ENCODE results near the gene BTBD9.

GRCh38 chr6:38345586-38345985 lies 294.1 kb downstream of the BTBD9 start:
- TF ChIP-seq, protein P1, sequence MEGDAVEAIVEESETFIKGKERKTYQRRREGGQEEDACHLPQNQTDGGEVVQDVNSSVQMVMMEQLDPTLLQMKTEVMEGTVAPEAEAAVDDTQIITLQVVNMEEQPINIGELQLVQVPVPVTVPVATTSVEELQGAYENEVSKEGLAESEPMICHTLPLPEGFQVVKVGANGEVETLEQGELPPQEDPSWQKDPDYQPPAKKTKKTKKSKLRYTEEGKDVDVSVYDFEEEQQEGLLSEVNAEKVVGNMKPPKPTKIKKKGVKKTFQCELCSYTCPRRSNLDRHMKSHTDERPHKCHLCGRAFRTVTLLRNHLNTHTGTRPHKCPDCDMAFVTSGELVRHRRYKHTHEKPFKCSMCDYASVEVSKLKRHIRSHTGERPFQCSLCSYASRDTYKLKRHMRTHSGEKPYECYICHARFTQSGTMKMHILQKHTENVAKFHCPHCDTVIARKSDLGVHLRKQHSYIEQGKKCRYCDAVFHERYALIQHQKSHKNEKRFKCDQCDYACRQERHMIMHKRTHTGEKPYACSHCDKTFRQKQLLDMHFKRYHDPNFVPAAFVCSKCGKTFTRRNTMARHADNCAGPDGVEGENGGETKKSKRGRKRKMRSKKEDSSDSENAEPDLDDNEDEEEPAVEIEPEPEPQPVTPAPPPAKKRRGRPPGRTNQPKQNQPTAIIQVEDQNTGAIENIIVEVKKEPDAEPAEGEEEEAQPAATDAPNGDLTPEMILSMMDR (IDR thresholded peaks at IDR 0.05 in 8 of 11, conservative IDR thresholded peaks at IDR 0.05 in 3 of 11): no peak
- no peak for TF ChIP-seq POLR2A (IDR thresholded peaks at IDR 0.05)
